ENCODE results near the gene RNPEPL1. TPM values are rescaled to one million over a fixed set of nuclear protein-coding genes. Genes with fewer than 3 reads are reported as not detected.
"Not testable (repeated sequence)": the region's sequence is repeated elsewhere in the genome, so short reads cannot be mapped to it uniquely, and the experiment has no call there.

RNPEPL1 gene
- total RNA-seq, 1 donor from 2014 or later, result 42.5 TPM

DNA sequence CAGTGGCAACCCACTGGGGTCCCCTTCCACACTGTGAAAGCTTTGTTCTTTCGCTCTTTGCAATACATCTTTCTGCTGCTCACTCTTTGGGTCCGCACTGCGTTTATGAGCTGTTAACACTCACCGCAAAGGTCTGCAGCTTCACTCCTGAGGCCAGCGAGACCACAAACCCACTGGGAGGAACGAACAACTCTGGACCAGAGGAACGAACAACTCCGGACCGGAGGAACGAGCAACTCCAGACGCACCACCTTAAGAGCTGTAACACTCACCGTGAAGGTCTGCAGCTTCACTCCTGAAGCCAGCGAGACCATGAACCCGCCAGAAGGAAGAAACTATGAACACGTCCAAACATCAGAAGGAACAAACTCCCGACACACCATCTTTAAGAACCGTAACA lies 29.2 kb upstream of the RNPEPL1 start:
- DNase-seq, result not testable (repeated sequence)

GRCh38 chr2:240539906-240540305 lies 28.4 kb upstream of the RNPEPL1 start:
- DNase-seq, result no peak

DNA sequence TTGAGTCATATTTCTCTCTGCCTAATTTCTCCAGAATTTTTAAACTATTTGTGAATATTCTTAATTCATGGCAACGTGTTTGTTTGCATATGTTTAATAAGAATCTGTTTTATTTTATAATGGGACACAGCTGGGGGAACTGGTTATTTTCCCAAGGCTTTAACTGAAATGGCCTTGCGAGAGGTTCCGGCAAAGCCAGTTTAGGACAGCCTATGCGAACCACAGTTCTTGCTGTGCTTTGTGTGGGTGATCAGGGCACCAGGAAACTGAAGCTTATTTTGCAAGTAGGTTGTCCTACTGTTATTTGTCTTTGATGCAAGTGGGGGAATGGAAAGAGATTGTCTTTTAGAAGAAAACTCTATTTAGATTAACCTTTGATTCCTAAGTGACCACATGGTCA lies 17.0 kb upstream of the RNPEPL1 start:
- no peak for DNase-seq

DNA sequence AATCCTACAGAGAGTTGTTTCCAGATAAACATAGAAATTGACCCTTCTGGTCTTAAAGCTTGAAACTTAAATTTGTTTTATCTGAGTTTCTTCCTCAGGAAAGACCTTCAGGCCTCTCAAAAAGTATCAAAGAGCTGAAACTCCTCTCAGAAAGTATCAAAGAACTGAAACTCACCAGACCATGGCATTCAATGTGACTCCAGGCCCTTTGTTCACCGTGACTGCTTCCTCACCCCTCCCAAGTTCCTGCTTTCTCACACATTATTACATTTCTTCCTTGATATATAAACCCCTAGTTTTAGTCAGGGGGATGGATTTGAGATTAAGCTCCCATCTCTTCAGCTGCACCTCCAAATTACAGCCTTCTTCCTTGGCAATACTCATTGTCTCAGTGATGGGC lies 16.5 kb upstream of the RNPEPL1 start:
- no peak for DNase-seq

DNA sequence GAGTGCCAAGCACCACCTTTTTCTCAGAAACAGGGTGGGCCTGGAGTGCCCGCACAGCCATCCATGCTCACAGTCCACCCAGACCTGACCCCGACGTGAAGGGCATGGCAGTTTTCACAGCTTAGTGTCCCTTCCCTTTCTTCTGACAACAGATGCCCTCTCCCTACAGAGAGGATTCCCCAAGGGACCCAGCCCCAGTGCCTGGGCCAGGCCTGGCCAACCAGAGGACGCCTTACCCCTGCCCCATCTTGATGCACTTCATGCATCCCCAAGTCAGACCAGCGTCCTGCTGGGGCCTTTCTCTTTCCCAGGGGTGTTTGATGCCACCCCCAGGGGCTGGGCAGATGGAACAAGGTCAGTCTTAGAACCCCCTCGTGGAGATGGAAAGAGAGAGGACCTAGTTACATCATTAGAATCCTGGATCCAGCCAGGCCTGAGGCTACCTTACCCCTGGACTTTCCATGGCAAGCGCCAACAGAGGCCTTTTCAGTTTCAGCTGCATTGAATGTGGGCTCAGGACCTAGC lies 14.3 kb upstream of the RNPEPL1 start:
- no peak for DNase-seq

DNA sequence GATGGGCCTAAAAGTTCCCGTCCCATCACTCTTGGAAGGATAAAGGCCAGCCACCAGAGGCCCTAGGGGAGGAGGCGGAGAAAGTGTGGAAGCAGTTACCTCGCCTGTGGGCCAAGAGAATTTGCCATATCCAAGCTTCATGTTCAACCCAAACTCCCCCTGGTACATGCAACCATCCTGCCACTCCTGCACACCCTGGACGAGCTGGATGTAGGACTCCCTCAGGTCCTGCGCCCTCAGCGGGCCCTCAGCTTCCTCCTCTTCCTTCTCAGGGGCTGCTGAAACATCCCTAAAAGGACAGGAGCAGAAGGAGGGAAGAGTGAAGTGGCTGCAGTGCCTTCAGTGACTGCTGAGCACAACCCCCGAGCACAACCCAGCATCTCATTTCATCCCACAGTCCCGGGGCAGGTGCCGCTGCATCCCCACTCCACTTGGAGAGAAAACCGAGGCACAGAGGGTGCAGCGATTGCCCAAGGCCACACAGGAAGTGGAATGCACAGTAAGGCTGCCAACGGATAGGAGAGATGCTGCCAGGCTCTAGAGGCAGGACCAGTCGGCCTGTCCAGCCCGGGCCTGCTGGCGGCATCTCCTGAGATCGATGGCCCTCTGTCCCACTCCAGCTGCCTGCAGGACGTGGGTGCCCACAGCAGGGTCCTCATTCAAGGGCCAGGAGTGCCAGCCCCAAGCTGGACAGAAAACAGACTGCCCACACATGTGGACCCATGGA lies 13.4 kb upstream of the RNPEPL1 start:
- no peak for DNase-seq

- no peak for DNase-seq
Measured at GRCh38 chr2:240555541-240556250, 12.6 kb upstream of the RNPEPL1 start.

GRCh38 chr2:240556553-240557100 lies 11.7 kb upstream of the RNPEPL1 start:
- DNase-seq, result peak; percentile 75

GRCh38 chr2:240557101-240557751 lies 11.1 kb upstream of the RNPEPL1 start:
- no peak for DNase-seq

- DNase-seq, result peak; percentile 86
Measured at GRCh38 chr2:240557808-240558207, 10.5 kb upstream of the RNPEPL1 start, which contains the start of gene ANKMY1. Gene ANKMY1 (minus strand): TSS chr2:240557988. CDS start chr2:240557335, 653 bp downstream.

DNA sequence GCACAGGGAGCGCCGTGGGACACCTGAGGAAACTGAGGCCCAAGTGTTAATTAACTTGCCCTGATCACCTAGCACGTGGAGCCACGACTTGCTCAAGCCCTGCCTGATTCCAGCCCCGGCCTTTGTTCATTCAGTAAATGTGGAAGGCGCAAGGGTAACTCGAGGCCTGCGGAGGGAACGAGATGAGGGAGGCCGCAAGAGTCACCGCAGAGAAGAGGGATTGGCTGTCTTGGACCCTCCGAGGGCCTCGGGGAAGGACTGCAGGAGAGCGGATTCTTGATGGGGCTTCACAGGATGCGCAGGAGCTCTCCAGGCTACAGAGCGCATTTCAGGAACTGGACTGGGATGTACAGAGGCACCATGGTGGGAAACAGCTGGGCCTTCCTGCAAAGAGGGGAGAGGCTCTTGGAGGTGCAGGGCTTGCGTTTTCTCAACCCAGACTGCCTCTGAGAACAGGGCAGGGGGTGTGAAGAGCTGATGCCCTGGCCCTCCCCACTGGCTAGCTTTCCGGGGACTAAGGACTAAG lies 10.0 kb upstream of the RNPEPL1 start:
- DNase-seq, result no peak

- DNase-seq, result no peak
Measured at GRCh38 chr2:240559286-240559685, 9.0 kb upstream of the RNPEPL1 start.

DNA sequence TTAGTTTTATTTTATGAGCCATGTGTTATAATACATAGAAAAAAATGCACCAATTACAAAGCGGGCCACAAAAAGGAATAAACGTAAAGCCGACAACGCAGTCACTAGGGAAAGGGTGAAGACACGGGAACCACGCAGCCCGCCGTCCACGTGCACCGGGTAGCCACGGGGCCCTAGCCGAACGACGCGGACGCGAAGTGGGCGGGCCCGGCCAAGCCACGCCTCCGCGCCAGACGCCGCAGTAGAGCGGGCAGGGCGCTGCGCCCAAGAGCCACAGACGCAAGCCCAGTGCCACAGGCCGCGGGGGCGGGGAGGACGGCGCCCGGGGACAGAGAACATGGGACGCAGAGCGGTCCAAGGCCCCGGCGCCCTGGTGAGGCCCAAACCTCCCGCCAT lies 8.2 kb upstream of the RNPEPL1 start, which contains the start of gene DUSP28:
TSS of gene DUSP28 (plus strand) at position 274 of the 396 bp plus-strand sequence. CDS start 328 bp downstream, outside the sequence.
- peak; percentile 92 for DNase-seq

DNA sequence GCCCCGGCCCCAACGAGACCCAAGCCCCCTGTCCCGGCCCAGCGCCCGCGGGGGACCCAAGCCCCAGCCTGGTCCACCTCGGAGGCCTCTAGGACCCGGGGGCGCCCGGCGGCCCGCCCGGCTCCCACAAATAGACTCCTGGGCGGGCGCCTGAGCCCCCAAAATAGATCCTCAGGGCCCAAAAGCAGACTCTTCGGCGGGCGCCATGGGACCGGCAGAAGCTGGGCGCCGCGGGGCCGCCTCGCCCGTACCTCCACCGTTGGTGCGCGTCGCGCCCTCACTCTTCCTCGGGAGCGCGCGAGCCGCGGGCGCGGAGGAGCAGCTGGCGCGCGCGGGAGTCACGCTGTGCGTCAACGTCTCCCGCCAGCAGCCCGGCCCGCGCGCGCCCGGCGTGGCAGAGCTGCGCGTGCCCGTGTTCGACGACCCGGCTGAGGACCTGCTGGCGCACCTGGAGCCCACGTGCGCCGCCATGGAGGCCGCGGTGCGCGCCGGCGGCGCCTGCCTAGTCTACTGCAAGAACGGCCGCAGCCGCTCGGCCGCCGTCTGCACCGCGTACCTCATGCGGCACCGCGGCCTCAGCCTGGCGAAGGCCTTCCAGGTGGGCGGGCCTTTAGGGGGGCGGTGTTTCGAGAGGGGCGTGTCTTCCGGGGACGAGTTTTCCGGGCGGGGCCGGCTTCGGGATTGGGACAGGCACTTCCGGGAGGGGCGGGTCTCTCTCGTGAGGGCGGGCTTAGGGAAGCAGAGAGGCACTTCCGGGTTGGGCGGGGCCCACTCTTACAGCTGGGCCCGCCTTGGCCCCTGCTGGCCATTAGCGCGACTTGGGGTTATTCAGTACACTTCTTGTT lies 7.6 kb upstream of the RNPEPL1 start:
- DNase-seq, result peak; percentile 98

GRCh38 chr2:240561325-240561971 lies 6.8 kb upstream of the RNPEPL1 start:
- peak; percentile 63 for DNase-seq

DNA sequence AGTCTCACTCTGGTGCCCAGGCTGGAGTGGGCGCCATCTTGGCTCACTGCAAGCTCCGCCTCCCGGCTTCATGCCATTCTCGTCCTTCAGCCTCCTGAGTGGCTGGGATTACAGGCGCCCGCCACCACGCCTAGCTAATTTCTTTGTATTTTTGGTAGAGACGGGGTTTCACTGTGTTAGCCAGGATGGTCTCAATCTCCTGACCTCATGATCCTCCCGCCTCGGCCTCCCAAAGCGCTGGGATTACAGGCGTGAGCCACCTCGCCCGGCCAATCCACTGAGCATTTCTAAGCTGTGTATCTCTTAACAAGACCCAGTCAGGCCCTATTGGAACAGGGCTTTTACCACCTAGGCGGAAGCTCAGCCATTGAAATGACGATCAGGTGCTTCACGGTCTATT lies 5.1 kb upstream of the RNPEPL1 start:
- DNase-seq, result not testable (repeated sequence)

- DNase-seq, result no peak
Measured at GRCh38 chr2:240563951-240564560, 4.2 kb upstream of the RNPEPL1 start.

DNA sequence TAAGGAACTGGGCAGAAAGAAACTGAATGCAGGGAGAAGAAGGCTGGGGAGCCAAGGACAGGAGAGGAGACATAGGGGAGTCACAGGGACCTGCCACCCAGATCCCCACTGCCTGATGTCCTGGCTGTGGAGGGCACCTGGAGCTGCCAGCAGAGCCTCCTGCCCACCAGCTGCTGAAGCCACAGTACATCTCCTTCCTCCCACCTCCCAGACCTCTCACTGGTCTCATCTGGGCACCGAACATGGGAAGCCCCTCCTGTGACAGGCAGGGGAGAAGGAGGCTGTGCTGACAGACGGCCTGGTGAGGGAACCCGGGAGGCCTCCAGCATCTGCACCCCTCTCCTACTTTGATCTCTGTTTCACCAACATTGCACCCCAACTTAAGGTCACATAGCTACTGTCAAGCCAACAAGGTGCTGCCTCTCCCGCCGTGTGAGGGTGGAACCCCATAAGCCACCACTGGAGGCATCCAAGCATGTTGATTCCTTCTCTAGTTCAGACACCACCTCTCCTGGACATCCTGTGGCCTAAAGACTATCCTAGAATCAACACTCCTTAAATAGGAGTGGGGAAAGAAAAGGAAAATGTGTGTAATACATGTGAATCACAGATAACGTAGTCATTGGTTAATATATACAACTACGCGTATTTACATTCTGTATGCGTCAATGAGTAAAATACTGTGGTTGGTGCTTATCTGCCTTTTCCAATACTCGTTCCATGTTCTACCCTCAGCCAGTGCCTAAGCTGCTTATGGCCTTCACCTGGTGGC lies 3.5 kb upstream of the RNPEPL1 start:
- peak; percentile 16 for DNase-seq

- DNase-seq, result peak; percentile 89
Measured at GRCh38 chr2:240565333-240566202, 2.7 kb upstream of the RNPEPL1 start.

All from dermis blood vessel endothelial cell (primary cell).